Fibroblast of the aortic adventitia (primary cell): ENCODE results near the gene CFAP44. TPM values are rescaled to one million over a fixed set of nuclear protein-coding genes. Genes with fewer than 3 reads are reported as not detected.

Experiments
- DNase-seq: peaks from one replicate; pipeline ENCODE4 v3.0.0-alpha.2; 2010; ENCODE audit warnings: low read depth
- H3K4me3 ChIP-seq: 2 replicates; pipeline ENCODE4 v1.5.1; 2011; ENCODE audit warnings: low read depth, mild to moderate bottlenecking, control low read depth, low read length, moderate library complexity
- total RNA-seq: library from RNA; depleted of rRNA; stranded (reverse); fragments of >200 nt; gene quantifications from 2 replicates; pipeline ENCODE4 v1.2.3, GENCODE V29; 2012; ENCODE audit warnings: low replicate concordance
- TF ChIP-seq, protein P1 (sequence below): IDR thresholded peaks from 2 replicates; pipeline ENCODE4 v1.5.1; 2011; ENCODE audit warnings: mild to moderate bottlenecking, low read length, control low read depth, inconsistent platforms; ENCODE audit not compliant: insufficient read depth

CFAP44 gene
- total RNA-seq, 1 donor, result 11.0 TPM

DNA sequence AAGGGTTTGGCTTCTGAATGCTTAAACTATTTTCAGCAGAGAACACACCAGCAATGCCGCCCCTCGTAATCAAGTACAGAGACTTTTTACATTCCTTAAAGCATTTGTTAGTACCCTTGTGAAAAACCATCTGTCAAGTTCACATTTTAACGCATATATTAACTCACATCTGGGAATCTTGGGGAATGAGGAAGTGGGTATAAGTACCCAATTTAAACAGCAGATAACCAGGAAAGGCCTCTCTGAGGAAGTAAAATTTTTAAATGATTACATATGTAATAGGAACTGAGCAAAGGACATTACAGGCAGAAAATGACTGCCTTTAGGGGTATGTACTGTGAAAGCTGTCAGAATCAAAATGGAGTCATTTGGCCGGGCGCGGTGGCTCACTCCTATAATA, 12.8 kb upstream of the CFAP44 start:
- H3K4me3 ChIP-seq, result no peak overlapping the region
- TF ChIP-seq, protein P1, sequence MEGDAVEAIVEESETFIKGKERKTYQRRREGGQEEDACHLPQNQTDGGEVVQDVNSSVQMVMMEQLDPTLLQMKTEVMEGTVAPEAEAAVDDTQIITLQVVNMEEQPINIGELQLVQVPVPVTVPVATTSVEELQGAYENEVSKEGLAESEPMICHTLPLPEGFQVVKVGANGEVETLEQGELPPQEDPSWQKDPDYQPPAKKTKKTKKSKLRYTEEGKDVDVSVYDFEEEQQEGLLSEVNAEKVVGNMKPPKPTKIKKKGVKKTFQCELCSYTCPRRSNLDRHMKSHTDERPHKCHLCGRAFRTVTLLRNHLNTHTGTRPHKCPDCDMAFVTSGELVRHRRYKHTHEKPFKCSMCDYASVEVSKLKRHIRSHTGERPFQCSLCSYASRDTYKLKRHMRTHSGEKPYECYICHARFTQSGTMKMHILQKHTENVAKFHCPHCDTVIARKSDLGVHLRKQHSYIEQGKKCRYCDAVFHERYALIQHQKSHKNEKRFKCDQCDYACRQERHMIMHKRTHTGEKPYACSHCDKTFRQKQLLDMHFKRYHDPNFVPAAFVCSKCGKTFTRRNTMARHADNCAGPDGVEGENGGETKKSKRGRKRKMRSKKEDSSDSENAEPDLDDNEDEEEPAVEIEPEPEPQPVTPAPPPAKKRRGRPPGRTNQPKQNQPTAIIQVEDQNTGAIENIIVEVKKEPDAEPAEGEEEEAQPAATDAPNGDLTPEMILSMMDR, result no peak
- DNase-seq, result no peak

DNA sequence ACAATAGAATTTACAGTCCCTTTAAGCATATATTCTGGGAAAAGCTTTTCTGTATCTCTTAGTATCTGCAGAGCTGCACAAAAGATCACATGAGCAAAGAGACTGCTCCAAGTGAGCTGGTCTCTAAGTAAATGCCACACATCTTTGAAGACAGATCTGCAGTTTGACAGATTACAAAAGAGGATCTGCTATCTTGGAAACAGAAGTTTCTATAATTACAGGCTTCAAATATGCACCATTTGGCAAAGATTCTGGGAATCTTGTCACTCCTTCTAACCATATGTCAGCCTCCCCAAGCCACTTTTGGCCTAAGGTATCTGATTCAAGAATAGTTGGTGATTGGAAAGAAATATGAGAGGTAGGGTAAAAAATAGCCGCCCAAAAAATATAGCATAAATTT, 9.6 kb upstream of the CFAP44 start:
- TF ChIP-seq, protein P1, result no peak
- H3K4me3 ChIP-seq, result no peak overlapping the region
- DNase-seq, result no peak

DNA sequence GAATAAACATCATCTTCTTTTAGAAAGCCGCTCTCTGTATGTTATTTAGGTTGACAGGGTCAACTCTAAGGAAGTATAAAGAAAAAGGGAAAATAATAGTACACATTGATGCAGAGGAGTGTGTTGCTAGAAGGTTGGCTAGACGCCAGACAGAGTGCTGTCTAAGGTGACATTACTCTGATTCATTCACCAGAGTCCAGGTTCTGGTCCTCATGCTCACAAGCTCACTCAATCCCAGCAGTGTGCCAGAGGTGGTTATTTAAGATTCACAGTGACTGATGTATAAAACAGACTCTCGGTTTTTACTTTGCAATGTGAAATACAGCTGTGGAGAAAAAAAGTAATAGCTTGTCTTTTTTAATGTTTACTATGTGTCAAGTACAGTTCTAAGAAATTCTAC, 1.7 kb downstream of the CFAP44 start:
- TF ChIP-seq, protein P1, result no peak
- H3K4me3 ChIP-seq, result no peak overlapping the region
- DNase-seq, result no peak

DNA sequence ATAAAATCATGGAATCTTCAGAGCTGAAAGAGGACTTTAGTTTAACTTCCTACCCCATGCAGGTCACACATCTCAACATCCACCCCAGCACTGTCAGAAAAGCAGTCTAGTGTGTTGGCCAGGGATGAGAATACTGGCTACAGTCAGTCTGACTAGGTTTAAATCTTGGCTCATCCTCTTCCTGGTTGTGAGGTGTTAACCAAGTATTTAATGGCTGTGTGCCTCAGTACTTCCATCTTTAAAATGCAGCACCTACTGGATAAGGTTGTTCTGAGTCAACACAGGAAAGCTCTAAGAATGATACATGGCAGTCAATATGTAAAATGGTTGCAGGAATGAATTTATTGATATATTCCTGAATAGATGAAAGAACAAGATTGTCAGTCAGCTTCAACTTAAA, 3.1 kb downstream of the CFAP44 start:
- DNase-seq, result no peak
- TF ChIP-seq, protein P1, result no peak
- H3K4me3 ChIP-seq, result no peak overlapping the region

DNA sequence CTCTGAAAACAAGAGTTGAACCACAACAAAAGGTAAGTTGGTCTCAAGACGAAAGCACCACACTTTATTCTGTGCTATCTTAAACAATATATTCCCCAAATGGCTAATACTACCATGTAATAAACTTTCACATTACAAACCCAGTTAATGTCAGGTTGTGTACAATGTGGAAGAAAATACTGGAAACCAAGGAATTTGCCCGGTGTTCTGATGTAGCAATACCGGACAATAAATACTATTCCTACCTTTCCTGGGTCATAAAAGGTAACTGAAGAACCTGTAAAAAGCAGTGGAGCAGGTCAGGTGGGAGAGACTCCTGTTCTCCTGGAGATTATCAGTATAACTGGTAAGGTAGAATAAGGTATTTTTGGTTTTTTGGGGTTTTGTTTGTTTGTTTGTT, 3.9 kb downstream of the CFAP44 start:
- TF ChIP-seq, protein P1, result no peak
- DNase-seq, result no peak
- H3K4me3 ChIP-seq, result no peak overlapping the region

DNA sequence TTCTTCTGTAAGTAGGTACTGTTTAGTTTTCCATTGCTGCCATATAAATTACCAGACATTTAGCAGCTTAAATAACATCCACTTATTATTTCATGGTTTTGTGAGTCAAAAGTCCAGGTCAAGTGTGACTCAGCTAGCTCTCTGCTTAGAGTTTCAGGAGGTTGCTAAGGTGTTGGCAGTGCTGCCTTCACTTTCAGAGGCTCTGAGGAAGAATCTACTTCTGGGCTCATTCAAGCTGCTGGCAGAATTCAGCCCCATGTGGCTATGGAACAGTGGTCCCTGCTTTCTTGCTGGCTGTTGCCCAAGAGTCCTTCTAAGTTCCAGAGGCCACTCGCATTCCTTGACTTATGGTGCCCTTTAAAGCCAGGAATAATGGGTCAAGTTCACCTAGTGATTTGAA, 4.5 kb downstream of the CFAP44 start:
- no peak overlapping the region for H3K4me3 ChIP-seq
- DNase-seq, result peak; percentile 68
- TF ChIP-seq, protein P1, result no peak

DNA sequence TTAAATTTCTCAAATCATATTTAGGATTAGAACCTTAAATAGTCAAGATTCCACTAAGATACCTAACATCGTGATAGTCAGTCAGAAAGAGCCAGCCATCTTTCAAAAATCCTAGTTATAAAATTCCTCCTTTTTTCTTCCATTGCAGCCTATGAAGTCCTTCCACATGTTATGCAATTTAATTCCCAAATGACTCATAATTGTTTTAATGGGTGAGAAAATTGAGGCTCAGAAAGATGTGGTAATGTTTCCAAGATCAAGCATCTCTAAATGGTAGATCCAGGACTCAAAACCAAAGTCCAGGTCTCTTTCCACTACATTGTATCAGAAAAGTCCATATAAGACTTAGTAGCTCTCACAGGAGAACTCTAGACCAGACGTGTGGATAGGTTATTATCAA, 9.5 kb downstream of the CFAP44 start:
- TF ChIP-seq, protein P1, result no peak
- no peak overlapping the region for H3K4me3 ChIP-seq
- DNase-seq, result no peak
